ENCODE measurements around the gene ACAA1.
"Not testable (repeated sequence)": the region's sequence is repeated elsewhere in the genome, so short reads cannot be mapped to it uniquely, and the experiment has no call there.

ACAA1 gene

DNA sequence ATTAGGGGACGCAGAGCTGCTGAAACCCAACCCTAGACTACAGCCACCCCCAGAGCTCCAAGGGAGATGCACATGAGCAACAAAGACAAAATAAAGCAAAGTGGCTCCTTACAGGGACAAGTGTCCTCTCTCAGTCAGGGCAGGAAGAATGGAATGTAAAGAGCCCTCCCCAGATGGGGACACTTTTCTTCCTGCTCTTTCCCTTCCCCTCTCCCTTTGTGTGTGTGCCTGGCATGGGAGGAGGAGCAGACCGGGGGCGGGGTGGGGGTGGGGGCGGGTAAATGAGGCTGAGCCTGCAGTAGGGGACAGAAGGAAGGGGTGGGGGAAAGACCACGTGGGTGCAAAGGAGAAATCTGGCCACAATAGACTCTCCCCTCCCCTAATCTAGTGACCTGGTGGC, 37.4 kb downstream of the ACAA1 start:
- DNase-seq = no peak

- no peak for DNase-seq
These were observed 38.6 kb downstream of the ACAA1 start for GRCh38 chr3:38098376-38098723.

- DNase-seq = no peak
These were observed 39.2 kb downstream of the ACAA1 start for GRCh38 chr3:38097446-38098375.

DNA sequence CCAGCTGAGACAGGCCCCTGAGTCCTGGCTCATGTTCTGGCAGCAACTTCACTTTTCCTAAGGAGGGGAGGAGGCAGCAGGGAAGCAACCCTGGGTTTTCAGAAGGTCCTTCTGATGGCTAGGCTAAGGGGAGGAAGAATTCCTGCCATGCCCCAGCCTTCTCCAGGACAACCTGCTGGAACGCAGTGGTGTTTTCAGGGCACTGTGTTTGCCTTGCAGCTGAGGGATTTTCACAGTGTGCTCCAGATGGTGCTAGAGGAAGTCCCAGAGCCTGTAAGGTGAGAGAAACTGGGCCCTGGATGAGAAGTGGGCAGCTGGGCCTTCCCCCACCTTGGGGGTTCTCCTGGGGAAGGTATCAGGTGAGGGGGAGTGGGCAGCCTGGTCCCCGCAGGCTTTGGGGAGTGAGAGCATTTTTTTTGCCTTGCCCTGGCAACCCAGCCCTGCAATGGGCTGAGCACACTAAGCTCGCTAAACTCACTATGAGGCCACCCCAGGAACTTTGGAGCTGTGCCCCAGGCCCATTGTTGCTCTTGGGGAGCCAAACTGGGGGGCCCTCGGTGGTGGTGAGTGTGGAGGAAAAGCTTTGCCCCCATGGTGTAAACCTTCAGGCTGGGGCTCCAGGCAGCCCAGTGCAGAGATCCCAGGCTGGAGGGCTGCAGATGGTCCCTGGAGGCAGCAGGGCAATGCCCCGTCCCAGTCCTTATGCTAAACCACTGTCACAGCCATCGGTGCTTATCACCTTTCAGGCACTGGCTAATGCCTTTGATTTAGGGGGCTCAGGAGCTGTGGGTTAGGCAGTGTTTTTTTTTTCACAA, 41.1 kb downstream of the ACAA1 start:
- no peak for DNase-seq

- DNase-seq = no peak
These were observed 41.9 kb downstream of the ACAA1 start for GRCh38 chr3:38094999-38095398.

DNA sequence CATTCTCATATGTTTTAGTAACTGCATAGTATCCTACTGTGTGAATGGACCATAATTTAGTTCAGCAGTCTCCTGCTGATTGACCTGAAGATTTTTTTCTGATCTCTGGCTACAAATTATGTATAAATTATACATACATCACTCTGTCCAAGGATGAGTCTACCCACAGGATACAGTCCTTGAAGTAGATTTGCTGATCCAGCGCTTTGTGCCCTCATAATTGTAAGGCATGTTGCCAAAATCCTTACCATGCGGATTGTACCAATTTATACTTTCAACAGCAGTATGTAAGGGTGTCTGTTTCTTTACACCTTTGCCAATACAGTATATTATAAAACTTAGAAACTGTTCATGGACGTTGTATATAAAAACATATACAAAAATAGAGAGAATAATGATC, 46.5 kb downstream of the ACAA1 start:
- DNase-seq = no peak

DNA sequence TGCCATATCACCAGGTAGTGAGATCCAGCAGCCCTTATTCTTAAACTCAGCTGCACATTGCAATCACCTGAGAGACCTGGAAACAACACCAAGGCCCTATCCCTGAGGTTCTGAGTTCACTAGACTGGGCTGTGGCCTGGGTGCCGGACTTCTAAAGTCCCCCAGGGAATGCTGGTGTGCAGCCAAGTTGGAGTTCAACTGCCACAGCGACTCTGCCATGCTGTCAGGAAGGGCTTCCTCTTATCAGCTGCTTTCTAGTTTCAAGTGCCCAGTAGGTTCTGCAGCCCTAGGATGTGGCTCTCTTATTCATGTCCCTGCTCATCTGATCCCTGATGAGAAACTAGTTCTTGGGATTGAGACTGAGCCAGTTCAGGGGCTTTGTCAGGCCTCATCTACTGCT, 47.8 kb downstream of the ACAA1 start:
- no peak for DNase-seq

DNA sequence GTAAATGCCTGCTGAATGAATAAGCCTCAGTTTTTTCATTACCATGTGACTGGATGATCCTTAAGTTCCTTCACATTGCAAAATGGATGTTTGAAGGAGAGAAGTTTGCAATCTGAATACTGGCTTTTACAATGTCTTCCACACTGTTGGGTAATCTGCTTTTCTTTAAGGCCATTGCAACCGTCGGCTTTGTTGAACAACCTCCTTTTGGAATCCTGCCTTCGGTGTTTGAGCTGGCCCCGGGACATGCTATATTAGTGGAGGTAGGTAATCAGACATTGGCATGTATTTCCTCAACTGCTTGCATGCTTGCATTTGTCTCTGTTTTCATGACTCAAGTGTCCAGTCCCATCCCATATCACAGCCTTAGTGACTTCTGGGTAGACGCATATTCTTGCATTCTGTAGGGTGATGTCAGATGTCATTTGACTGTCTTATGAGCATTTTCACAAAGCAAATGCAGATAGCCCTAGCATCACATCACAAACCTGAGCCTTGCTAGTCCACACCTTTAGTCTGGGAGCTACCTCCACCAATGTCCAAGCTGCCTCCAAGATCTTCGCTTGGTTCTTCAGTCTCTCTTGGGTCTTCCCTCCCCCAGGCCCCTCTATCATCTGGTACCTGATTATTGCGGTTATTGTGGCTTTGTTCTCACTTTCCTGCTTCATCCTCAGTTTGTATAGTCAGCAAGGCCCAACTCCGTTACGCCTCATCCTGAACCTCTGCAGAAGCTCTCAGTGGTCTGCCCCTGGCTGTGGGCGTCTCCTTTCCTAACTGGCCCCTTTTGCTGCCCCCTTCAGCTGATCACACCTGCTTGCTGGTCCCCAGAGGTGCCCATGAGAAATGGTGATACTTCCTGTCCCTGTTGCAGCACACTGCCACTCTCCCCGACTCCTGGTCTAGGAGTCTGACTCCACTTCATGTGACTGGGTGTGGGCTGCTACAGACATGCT, 48.5 kb downstream of the ACAA1 start:
- no peak for DNase-seq

DNA sequence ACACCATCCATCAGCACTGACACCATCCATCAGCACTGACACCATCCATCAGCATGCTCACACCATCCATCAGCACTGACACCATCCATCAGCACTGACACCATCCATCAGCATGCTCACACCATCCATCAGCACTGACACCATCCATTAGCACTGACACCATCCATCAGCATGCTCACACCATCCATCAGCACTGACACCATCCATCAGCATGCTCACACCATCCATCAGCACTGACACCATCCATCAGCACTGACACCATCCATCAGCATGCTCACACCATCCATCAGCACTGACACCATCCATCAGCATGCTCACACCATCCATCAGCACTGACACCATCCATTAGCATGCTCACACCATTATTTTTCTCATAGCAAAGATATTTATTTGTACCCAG, 49.6 kb downstream of the ACAA1 start:
- DNase-seq = not testable (repeated sequence)

DNA sequence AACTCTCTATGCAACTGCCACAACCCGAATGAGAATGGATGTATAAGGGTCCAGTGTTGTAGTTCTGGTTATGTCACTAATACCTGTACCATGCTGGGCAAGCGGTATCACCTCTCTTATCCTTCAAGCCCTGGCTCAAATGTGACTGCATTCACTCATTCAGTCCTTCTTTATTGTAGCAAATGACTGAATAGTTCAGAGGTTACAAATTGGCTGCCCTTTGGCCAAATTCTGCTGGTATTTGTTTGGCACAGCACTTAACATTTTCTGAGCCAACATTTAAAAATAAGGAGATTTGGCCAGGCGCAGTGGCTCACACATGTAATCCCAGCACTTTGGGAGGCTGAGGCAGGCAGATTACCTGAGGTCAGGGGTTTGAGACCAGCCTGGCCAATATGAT, 50.4 kb downstream of the ACAA1 start:
- no peak for DNase-seq

DNA sequence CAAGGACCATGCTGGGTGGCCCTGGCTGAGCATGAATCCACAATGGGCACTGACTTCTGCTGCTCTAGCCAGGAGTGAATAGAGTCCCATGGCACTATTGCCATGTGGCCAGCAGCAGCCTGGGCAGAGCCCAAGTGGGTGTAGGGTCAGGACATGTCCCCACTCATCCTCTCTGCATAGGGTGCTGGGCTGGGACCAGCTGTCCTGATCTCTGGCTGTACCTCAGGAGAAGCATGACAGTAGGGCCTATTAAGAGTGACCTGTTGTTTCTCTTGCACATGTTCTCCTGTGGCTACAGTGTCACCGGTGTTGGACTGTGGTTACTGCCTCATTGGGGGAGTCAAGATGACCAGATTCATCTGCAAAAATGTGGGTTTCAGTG, 51.0 kb downstream of the ACAA1 start:
- no peak for DNase-seq

GRCh38 chr3:38085311-38085942, 51.5 kb downstream of the ACAA1 start:
- no peak for DNase-seq

DNA sequence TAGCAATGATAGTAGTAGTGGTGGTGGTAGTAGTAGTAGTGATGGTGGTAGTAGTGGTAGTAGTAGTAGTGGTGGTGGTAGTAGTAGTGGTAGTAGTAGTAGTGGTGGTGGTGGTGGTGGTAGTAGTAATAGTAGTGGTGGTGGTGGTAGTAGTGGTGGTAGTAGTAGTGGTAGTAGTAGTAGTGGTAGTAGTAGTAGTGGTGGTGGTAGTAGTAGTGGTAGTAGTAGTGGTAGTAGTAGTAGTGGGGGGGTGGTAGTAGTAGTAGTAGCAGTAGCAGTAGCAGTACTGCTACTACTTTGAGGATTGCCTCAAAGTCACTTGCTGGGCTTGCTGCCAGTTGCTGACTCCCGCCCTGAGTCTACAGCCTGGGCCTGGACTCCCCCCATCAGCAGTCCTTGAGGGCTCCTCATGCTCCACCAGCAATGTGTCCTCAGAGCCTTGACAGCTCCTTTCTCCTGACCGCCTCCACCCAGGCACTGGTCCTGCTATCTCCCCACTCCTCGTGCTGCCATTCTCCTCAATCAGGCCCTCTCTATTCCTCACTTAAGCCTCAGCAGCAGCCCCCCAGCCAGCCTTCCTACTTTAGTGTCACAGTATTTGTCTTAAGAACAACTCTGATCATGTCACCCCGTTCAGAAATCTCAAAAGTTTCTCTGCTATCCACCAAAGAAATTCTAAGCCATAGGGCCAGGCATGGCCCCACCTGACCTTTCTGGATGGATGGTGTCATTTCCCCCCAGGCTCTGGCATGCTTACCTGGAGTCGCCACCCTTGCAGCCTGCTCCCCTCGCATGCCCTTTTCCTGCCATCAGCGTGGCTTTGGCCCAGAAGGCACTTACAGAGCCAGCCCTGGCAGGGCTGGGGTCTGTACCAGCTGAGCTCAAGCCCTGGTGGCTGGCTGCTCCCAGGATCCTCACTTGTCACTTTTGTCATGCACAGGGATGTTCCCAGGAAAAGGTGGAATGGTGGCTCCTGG, 52.3 kb downstream of the ACAA1 start:
- DNase-seq = no peak

DNA sequence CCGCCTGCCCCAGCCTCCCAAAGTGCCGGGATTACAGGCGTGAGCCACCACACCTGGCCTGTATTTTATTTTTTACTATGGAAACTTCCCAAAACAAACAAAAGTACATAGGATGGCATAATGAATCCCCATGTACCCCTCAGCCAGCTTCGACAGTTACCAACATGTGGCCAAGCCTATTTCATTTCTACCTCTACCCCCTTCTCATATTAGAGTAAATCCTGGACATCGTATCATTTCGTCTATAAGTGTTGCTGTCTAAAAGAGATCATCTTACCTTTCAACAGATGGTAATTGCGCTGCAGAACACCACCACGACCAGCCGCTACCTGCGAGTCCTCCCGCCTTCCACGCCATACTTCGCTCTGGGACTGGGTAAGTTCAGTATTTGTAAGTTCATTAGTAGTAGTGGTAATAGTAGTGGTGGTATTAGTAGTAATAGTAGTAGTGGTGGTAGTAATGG, 53.0 kb downstream of the ACAA1 start:
- no peak for DNase-seq

DNA sequence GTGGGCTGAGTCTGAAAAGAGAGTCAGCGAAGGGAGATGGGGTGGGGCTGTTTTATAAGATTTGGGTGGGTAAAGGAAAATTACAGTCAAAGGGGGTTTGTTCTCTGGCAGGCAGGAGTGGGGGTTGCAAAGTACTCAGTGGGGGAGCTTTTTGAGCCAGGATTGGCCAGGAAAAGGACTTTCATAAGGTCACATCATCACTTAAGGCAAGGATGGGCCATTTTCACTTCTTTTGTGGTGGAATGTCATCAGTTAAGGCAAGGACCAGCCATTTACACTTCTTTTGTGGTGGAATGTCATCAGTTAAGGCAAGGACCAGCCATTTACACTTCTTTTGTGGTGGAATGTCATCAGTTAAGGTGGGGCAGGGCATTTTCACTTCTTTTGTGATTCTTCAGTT, 53.7 kb downstream of the ACAA1 start:
- DNase-seq = not testable (repeated sequence)

- not testable (repeated sequence) for DNase-seq
These were observed 54.6 kb downstream of the ACAA1 start for GRCh38 chr3:38082296-38082695.

- not testable (repeated sequence) for DNase-seq
These were observed 59.9 kb downstream of the ACAA1 start for GRCh38 chr3:38077073-38077472.
